NT2/D1 (cell line): ENCODE measurements around the gene CROCC2.

Experiments
- SUZ12 ChIP-seq: IDR thresholded peaks from 2 replicates; pipeline ENCODE4 v1.6.1; 2011; ENCODE audit not compliant: insufficient read length, insufficient read depth; ENCODE audit errors: extremely low read depth
- YY1 ChIP-seq: IDR thresholded peaks from 2 replicates; pipeline ENCODE4 v1.6.1; 2011; ENCODE audit not compliant: insufficient read length, insufficient read depth
- ZNF274 ChIP-seq: IDR thresholded peaks from 2 replicates; pipeline ENCODE4 v1.6.1; 2011; ENCODE audit warnings: mild to moderate bottlenecking, low read depth, low read length

DNA sequence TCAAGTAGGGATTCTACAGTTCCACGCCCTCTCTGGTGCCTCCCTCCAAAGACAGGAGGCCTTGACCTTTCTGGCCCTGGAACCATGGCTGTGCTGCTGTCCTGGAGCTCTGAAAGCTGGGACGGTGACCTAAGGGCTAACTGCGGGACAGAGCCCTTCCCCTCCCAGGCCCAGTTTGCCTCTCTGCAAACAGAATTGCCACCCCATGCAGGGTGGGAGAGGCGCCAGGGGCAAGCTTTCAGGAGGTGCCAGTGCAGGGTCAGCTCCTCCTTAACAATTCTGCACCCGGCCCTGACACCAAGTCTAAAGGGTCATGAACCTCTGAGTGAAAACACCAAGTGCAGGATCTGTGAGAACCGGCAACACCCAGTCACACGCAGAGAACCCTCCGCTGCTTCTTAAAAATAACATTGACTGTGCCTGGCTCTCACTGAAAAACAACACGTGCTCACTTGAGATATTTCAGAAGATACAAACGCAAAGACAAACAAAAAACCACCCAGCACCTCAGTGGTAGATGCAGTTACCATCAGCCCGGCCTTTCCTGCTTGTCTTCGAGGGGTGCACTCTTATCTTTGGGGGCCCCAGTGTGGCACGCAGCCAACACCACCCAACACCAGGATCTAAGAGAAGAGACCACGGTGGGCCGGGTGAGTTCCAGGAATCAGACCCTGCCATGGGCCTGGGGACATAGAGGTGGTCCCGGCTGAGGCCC, 91.2 kb downstream of the CROCC2 start:
- TF ChIP-seq ZNF274 (no peak), YY1 (no peak), SUZ12 (no peak)
